ENCODE results near the gene RAB3A. TPM values are rescaled to one million over a fixed set of nuclear protein-coding genes. Genes with fewer than 3 reads are reported as not detected.

Gene RAB3A
- total and polyA plus RNA-seq, 9 of the 15 experiments (the other 6 are each of a cell fraction or from before 2014, with no cell fraction given), result 0.17 to 5.1 (median 0.90) TPM; not detected in 1

DNA sequence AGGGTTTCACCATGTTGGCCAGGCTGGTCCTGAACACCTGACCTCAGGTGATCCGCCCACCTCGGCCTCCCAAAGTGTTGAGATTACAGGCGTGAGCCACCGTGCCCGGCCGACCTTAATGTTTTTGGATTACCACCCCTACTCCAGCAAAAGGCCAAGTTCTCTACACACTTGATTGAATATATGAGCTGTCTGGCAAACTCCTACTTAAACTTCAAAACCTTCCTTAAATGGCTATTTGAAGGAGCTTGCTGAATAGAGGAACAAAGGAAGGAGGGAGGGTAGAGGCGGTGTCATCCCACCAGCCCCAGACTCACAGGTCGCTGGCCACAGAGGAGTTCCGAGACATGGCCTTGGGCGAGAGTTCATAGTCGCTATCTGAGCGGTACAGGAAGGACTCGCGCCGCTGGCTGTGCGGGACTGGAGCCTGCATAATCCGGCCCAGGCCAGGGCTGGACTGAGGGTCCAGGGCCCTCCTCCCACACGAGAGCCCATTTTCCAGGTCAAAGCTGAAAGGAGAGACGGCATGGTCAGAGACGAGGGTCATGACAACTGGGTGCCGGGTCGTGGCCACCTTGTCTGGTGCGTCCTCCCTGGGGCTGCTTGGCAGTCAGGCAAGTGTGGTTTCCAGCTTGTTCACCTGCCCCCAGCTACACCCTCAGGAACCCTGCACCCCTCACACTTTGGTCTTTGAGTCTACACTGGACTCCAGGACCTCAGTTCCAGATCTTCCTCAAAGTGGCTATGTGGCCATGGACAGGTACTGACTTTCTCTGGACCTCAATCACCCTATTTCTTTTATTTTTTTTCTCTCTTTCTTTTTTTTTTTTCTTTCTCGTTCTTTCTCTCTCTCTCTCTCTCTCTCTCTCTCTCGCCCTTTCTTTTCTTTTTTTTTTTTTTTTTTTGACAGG is 18.2 kb upstream of the RAB3A start (continued):
- TF ChIP-seq, protein P1, sequence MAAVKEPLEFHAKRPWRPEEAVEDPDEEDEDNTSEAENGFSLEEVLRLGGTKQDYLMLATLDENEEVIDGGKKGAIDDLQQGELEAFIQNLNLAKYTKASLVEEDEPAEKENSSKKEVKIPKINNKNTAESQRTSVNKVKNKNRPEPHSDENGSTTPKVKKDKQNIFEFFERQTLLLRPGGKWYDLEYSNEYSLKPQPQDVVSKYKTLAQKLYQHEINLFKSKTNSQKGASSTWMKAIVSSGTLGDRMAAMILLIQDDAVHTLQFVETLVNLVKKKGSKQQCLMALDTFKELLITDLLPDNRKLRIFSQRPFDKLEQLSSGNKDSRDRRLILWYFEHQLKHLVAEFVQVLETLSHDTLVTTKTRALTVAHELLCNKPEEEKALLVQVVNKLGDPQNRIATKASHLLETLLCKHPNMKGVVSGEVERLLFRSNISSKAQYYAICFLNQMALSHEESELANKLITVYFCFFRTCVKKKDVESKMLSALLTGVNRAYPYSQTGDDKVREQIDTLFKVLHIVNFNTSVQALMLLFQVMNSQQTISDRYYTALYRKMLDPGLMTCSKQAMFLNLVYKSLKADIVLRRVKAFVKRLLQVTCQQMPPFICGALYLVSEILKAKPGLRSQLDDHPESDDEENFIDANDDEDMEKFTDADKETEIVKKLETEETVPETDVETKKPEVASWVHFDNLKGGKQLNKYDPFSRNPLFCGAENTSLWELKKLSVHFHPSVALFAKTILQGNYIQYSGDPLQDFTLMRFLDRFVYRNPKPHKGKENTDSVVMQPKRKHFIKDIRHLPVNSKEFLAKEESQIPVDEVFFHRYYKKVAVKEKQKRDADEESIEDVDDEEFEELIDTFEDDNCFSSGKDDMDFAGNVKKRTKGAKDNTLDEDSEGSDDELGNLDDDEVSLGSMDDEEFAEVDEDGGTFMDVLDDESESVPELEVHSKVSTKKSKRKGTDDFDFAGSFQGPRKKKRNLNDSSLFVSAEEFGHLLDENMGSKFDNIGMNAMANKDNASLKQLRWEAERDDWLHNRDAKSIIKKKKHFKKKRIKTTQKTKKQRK (IDR thresholded peaks at IDR 0.05; ENCODE audit: borderline replicate concordance, low read depth, low read length), result no peak
- TF ChIP-seq ZSCAN32 (CRISPR knock-in tag; IDR thresholded peaks at IDR 0.05), result no peak
- TF ChIP-seq ZNF785 (CRISPR knock-in tag; IDR thresholded peaks at IDR 0.05), result no peak
- no peak for TF ChIP-seq FOXJ2 (tag; IDR thresholded peaks at IDR 0.05)
- TF ChIP-seq, protein P2, sequence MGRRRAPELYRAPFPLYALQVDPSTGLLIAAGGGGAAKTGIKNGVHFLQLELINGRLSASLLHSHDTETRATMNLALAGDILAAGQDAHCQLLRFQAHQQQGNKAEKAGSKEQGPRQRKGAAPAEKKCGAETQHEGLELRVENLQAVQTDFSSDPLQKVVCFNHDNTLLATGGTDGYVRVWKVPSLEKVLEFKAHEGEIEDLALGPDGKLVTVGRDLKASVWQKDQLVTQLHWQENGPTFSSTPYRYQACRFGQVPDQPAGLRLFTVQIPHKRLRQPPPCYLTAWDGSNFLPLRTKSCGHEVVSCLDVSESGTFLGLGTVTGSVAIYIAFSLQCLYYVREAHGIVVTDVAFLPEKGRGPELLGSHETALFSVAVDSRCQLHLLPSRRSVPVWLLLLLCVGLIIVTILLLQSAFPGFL (CRISPR knock-in tag; IDR thresholded peaks at IDR 0.05), result no peak
- no peak for TF ChIP-seq ZNF197 (CRISPR knock-in tag; IDR thresholded peaks at IDR 0.05; ENCODE audit: low read depth)
- TF ChIP-seq HEY1 (CRISPR knock-in tag; IDR thresholded peaks at IDR 0.05; ENCODE audit: borderline replicate concordance), result no peak
- TF ChIP-seq ZNF583 (CRISPR knock-in tag; IDR thresholded peaks at IDR 0.05), result 0 out of 2 replicates have a peak, but pooled peaks have one; percentile 32
- TF ChIP-seq, protein P3, sequence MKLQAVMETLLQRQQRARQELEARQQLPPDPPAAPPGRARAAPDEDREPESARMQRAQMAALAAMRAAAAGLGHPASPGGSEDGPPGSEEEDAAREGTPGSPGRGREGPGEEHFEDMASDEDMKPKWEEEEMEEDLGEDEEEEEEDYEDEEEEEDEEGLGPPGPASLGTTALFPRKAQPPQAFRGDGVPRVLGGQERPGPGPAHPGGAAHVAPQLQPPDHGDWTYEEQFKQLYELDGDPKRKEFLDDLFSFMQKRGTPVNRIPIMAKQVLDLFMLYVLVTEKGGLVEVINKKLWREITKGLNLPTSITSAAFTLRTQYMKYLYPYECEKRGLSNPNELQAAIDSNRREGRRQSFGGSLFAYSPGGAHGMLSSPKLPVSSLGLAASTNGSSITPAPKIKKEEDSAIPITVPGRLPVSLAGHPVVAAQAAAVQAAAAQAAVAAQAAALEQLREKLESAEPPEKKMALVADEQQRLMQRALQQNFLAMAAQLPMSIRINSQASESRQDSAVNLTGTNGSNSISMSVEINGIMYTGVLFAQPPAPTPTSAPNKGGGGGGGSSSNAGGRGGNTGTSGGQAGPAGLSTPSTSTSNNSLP (IDR thresholded peaks at IDR 0.05; ENCODE audit: borderline replicate concordance, low read depth, low read length), result no peak
- TF ChIP-seq YBX1 (IDR thresholded peaks at IDR 0.05), result no peak
- TF ChIP-seq KLF16 (IDR thresholded peaks at IDR 0.05), result 0 out of 2 replicates have a peak, but pooled peaks have one; percentile 39
- no peak for TF ChIP-seq NBN (IDR thresholded peaks at IDR 0.05; ENCODE audit: low read depth)
- peak in 1 of 2 experiments; percentile 41; a peak in 1 of 4 replicates for TF ChIP-seq NRF1 (conservative IDR thresholded peaks at IDR 0.05 in 1 of 2, IDR thresholded peaks at IDR 0.05 in 1 of 2)
- no peak for TF ChIP-seq GATAD2A (IDR thresholded peaks at IDR 0.05)
- TF ChIP-seq ZNF696 (CRISPR knock-in tag; conservative IDR thresholded peaks at IDR 0.05), result no peak
- no peak for TF ChIP-seq ZNF165 (CRISPR knock-in tag; IDR thresholded peaks at IDR 0.05; ENCODE audit: borderline replicate concordance)
- TF ChIP-seq CBFA2T3 (IDR thresholded peaks at IDR 0.05), result peak; percentile 36; the same call in 1 of the 2 replicates
- TF ChIP-seq NELFE (IDR thresholded peaks at IDR 0.05; ENCODE audit: insufficient read depth, insufficient read length), result no peak
- TF ChIP-seq POLR2H (tag; IDR thresholded peaks at IDR 0.05; ENCODE audit: low read depth), result no peak
- TF ChIP-seq ZFX (CRISPR knock-in tag; IDR thresholded peaks at IDR 0.05), result peak; percentile 45
- no peak for TF ChIP-seq POLR2B (IDR thresholded peaks at IDR 0.05; ENCODE audit: low read depth, partially characterized antibody)
